Islet precursor cell (in vitro differentiated cells): ENCODE data around the gene SULT1C2.
"Not testable (repeated sequence)": the region's sequence is repeated elsewhere in the genome, so short reads cannot be mapped to it uniquely, and the experiment has no call there.

Source experiments
- DNase-seq: peaks from one replicate; pipeline ENCODE4 v3.0.0-alpha.2; 2018

The SULT1C2 gene

GRCh38 chr2:108288534-108289106, at the start of gene SULT1C2:
SULT1C2 (plus strand) TSS chr2:108288895; CDS start chr2:108293668, 4,773 bp downstream.
- peak; percentile 65 for DNase-seq

DNA sequence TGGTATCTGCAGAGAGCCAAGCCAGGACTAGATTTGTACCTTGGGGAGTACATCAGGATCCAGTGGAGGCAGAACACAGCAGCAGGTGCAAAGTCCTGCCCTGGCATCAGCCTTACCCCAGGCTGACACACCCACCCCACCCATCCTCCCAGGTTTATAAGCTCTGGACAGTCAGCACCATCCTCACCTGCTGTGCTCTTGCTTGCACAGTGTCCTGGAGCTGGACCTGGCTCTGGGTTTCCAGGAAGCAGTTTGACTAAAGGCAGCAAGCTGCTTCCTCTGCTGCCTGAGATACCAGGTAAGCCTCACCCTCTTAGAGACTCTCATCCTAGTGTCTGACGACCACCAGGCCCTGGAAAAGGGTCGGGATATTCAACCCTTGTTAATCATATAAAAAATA, 48.9 kb upstream of the SULT1C2 start, which contains the start of gene SULT1C3:
SULT1C3 (plus strand) TSS at position 183 of the 400 bp plus-strand sequence. CDS start 7,227 bp downstream, outside the sequence.
- DNase-seq, result no peak

- DNase-seq, result no peak
These were observed 47.7 kb upstream of the SULT1C2 start for GRCh38 chr2:108240966-108241365.

DNA sequence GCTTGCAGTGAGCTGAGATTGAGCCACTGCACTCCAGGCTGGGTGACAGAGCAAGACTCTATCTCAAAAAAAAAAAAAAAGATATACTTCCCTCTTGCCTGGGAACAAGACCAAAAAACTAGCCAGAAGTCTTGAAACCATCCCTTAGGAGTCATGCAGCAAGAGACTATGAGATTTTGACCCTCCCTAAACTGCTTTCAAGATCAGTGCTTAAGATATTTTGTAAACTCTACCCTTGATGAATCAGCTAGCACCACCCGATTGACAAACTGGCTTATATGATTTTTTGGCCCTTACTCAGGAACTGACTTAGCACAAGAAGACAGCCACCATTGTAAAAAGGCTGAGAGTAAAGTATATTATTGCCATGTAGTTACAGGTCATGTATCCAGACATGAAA, 45.1 kb upstream of the SULT1C2 start:
- DNase-seq, result no peak

GRCh38 chr2:108244667-108245414, 43.9 kb upstream of the SULT1C2 start:
- no peak for DNase-seq

DNA sequence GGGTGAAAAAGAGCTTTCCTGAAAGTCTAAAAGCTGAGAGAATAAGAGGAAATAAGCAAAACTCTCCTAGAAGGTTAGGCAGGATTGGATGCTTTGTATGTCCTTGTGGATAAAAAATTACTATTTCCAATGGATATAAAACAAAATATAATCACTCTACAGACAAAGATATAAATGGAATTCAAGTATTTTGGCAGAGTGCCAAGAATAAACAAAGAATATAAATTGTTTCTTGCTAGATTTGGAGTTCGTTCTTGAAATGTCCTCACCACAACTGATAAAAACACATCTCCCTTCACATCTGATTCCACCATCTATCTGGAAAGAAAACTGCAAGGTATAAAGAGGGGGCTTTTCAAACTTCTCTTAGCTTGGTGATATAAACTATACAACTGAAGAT, 35.6 kb upstream of the SULT1C2 start:
- no peak for DNase-seq

- DNase-seq, result no peak
These were observed 30.9 kb upstream of the SULT1C2 start for GRCh38 chr2:108257757-108258331.

DNA sequence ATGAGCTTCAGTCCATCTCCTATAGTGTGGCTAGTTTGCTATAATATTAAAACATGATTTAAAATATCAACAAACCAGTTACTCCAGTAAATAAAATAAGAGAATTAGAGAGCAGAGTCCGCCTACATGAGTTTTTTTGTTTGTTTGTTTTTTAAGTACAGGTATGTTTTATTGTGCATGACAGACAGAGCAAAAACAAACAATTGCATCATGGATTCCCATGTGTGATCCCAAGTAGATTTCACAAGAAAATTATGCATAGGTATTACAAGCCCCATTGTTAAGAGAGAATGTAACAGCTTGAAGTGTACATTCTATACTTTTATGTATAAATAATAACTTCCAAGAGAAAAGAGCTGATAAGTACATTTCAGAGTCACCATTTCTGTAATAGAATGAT, 27.9 kb upstream of the SULT1C2 start:
- DNase-seq, result no peak

GRCh38 chr2:108262036-108262435, 26.7 kb upstream of the SULT1C2 start:
- no peak for DNase-seq

- no peak for DNase-seq
These were observed 25.3 kb upstream of the SULT1C2 start for GRCh38 chr2:108263401-108263800.

- no peak for DNase-seq
These were observed 22.5 kb upstream of the SULT1C2 start for GRCh38 chr2:108266218-108266617.

DNA sequence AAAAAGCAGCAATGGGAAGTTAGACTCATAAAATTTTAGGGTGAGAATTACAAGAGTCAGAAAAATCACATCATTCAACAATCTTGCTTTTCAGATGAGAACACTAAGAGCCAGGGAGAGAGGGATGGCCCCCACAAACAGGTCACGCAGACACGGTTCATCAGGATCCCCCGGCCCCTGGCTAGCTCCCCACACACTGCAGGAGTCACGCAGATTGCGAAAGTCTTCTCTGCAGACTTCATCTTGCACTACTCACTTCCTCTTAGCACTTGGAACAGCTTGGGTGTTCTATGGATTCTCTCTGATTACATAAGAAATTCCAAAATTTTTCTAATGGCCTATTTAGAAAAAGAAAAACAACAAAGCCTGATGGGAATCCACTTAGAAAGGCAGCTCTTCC, 21.6 kb upstream of the SULT1C2 start:
- DNase-seq, result no peak

GRCh38 chr2:108268001-108268400, 20.7 kb upstream of the SULT1C2 start:
- no peak for DNase-seq

DNA sequence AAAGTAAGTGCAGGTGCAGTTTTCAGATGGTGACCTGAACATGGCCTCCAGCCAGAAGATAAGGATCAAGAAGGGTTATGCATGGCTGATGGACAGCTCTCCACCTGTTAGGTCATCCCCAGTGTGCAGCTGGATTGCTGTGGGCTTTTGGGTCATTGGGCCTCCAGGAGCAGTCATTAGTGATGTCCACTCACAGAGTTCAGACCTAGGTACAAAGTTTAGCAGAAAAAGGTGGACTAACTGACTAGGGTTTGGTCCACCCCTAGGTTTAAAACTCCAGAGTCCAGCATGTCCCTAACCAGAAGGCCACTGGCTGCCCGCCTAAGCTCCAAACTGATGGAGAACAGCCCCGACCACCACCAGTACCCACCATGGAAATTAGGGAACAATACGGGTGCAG, 18.3 kb upstream of the SULT1C2 start:
- no peak for DNase-seq

GRCh38 chr2:108270768-108271506, 17.8 kb upstream of the SULT1C2 start:
- DNase-seq, result no peak

DNA sequence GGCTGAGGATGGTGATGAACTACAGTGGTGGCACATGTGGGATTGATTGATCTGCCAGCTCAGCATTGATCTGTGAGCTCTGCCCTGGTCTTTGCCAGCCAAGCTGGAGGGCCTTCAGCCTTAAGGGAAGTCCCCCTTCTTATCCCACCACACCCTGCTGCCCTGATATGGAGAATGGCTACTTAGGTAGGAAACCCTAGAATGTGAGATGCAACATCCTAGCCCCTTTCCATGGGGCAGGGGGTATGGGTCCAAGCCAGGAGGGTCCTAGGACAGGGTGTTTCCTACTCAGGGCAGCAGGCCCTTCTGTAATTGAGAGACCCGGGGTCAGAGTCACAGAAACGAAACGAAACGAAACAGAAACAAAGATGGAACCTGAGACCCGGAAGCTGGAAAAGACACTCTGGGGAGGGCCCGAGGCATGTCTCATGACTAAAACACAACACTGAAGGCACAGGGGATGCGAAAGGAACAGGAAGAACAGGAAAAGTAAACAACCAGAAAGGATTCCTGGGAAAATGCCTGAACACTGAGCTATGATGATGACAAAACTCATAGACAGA, 16.9 kb upstream of the SULT1C2 start:
- DNase-seq, result no peak

- DNase-seq, result no peak
These were observed 10.1 kb upstream of the SULT1C2 start for GRCh38 chr2:108278631-108279030.

DNA sequence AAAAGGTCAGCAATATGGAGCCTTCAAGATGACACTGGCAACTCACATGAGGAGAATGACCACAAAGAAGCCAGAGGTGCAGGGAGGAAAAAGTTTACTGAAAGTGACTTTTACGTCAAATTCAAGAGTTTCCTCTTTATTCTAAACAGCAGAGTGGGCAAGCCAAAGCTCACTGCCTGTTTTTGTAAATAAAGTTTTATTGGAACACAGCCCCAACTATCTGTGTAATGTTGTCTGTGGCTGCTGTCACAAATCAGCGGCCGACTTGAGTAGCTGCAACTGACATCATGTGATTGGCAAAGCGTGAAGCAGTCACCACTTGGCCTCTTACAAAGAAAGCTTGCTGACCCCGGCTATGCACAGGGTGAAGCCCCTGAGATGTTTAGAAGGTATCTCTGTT, 9.2 kb upstream of the SULT1C2 start:
- DNase-seq, result no peak

DNA sequence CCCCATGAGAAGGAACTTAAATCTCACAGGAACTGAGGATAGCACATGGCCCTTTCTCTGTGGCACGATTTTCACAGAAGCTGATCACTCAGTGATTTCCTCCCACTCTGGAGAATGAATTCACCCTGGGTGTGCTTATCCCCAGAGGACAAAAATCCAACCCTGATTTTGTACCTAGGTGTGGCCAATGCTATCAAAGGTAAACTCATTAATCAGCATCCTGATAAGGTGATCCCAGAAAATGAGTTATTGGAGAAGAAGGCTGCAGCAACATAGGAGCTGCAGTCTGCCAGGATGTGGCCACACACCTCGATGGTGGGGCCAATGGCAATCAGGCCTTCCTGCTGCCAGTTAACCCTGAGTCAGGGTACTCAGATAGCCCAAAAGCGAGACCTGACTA, 8.2 kb upstream of the SULT1C2 start:
- no peak for DNase-seq

DNA sequence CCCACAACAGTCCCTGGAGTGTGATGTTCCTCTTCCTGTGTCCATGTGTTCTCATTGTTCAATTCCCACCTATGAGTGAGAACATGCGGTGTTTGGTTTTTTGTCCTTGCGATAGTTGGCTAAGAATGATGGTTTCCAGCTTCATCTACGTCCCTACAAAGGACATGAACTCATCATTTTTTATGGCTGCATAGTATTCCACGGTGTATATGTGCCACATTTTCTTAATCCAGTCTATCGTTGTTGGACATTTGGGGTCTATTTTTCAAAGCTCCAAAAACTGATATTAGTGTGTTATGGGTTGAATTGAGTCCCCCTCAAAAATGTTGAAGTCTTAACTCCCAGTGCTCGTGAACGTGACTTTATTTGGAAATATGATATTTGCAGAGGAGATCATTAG, 4.1 kb upstream of the SULT1C2 start:
- DNase-seq, result not testable (repeated sequence)

GRCh38 chr2:108285616-108286015, 3.1 kb upstream of the SULT1C2 start:
- DNase-seq, result no peak

- DNase-seq, result no peak
These were observed 1.5 kb upstream of the SULT1C2 start for GRCh38 chr2:108287169-108287568.

GRCh38 chr2:108293850-108294249, 5.2 kb downstream of the SULT1C2 start:
- no peak for DNase-seq
